Measurements from ENCODE around the gene GNAQ.

GRCh38 chr9:77714077-77714549 lies 317.5 kb downstream of the GNAQ start:
- TF ChIP-seq CTCF (IDR thresholded peaks at IDR 0.05; ENCODE audit: borderline replicate concordance, extremely low read depth, low read length, poor library complexity, severe bottlenecking) (no peak), EZH2 (IDR thresholded peaks at IDR 0.05; ENCODE audit: borderline replicate concordance, low read depth, low read length, severe bottlenecking) (no peak)

Data from DND-41 (cell line).